GM12878 (cell line): ENCODE data around the gene WHRN. TPM values are rescaled to one million over a fixed set of nuclear protein-coding genes. Genes with fewer than 3 reads are reported as not detected.
A peak's percentile ranks its signal among the peaks of the same experiment; 100 is the strongest.

Experiments
- ATAC-seq: fragments of 200-7000 bp; cut with Tn5 transposase; 3 replicates; pipeline ENCODE4 v1.9.1; 2020; ENCODE audit warnings: mild to moderate bottlenecking, moderate library complexity
- BruUV-seq: library from RNA; stranded (reverse); fragments of 400-500 nt; replicated peaks from 2 replicates; lab custom pipeline; 2021; lab: Mats Ljungman, UMichigan
- CTCF ChIA-PET: fragments of 300-600 bp; sonication (Branson Sonifier 250); formaldehyde crosslinking; extraction: SDS; loops from one replicate; lab custom pipeline; 2021; ENCODE audit warnings: inconsistent platforms; lab: Yijun Ruan, JAX
- POLR2A ChIA-PET: fragments of 350-600 bp; formaldehyde crosslinking; extraction: SDS; loops from one replicate; lab custom pipeline; 2021; ENCODE audit warnings: inconsistent platforms; lab: Charles Lee
- RAD21 ChIA-PET: fragments of 300-600 bp; sonication (Branson Sonifier 250); formaldehyde crosslinking; loops from one replicate; lab custom pipeline; 2023; ENCODE audit warnings: antibody characterized with exemption; ENCODE audit not compliant: unreplicated experiment; lab: Charles Lee
- SMC1A ChIA-PET: fragments of 300-600 bp; sonication (Branson Sonifier 250); formaldehyde crosslinking; loops from one replicate; lab custom pipeline; 2023; ENCODE audit not compliant: unreplicated experiment, uncharacterized antibody; lab: Charles Lee
- DNase-seq: peaks from one replicate; pipeline ENCODE4 v3.0.0-alpha.2; 2011; ENCODE audit warnings: low read depth, low spot score
- FAIRE-seq: peaks from 3 replicates; lab custom pipeline; 2011; peaks lifted over from hg19 to GRCh38; lab: Jason Lieb, UNC
- H2AFZ ChIP-seq: 2 replicates; pipeline ENCODE4 v1.6.0; 2011; ENCODE audit warnings: low read depth, low read length, control low read depth; ENCODE audit not compliant: control insufficient read depth
- H3K27ac ChIP-seq: 2 replicates; pipeline ENCODE4 v1.5.1; 2011; ENCODE audit warnings: control low read depth; ENCODE audit not compliant: control insufficient read depth, insufficient read depth
- H3K27me3 ChIP-seq, 2 experiments: replicated peaks in 1 of 2; 2 replicates each; pipeline versions ENCODE4 v1.6.0 to v1.6.1; 2011; ENCODE audit warnings: low read length in 1 of 2; ENCODE audit not compliant: control insufficient read depth in 2 of 2, insufficient read depth in 2 of 2
- H3K36me3 ChIP-seq, 2 experiments: 2 replicates each; pipeline ENCODE4 v1.5.1; 2011; ENCODE audit warnings: low read length in 1 of 2; ENCODE audit not compliant: control insufficient read depth in 2 of 2, insufficient read depth in 2 of 2
- H3K4me1 ChIP-seq: 2 replicates; pipeline ENCODE4 v1.6.1; 2011; ENCODE audit warnings: mild to moderate bottlenecking, low read length, moderate library complexity, mixed read lengths; ENCODE audit not compliant: control insufficient read depth, insufficient read depth
- H3K4me2 ChIP-seq: 2 replicates; pipeline ENCODE4 v1.6.0; 2011; ENCODE audit warnings: control low read depth; ENCODE audit not compliant: control insufficient read depth, insufficient read depth
- H3K4me3 ChIP-seq: fragments of 200-600 bp; sonication (generic); 2 replicates; pipeline ENCODE4 v1.5.1; 2016
- H3K79me2 ChIP-seq: 2 replicates; pipeline ENCODE4 v1.6.0; 2011; ENCODE audit warnings: low read length; ENCODE audit not compliant: control insufficient read depth, insufficient read depth
- H3K9ac ChIP-seq: 2 replicates; pipeline ENCODE4 v1.8.0; 2011; ENCODE audit warnings: low read length, control low read depth, mixed read lengths; ENCODE audit not compliant: control insufficient read depth, insufficient read depth
- H3K9me3 ChIP-seq: replicated peaks from 3 replicates; pipeline ENCODE4 v1.5.1; 2011; ENCODE audit warnings: mild to moderate bottlenecking, low read length; ENCODE audit not compliant: control insufficient read depth, insufficient read depth
- H4K20me1 ChIP-seq: 2 replicates; pipeline ENCODE4 v1.6.0; 2011; ENCODE audit not compliant: control insufficient read depth, insufficient read depth
- CHD4 ChIP-seq: fragments of 200-600 bp; sonication (generic); IDR thresholded peaks from 2 replicates; pipeline ENCODE4 v1.6.1; 2016; ENCODE audit warnings: mild to moderate bottlenecking
- LARP7 ChIP-seq: fragments of 450-650 bp; IDR thresholded peaks from 2 replicates; pipeline ENCODE4 v1.6.1; 2017; ENCODE audit warnings: mild to moderate bottlenecking
- RBBP5 ChIP-seq: fragments of 200-600 bp; sonication (generic); conservative IDR thresholded peaks from 2 replicates; pipeline ENCODE4 v1.6.1; 2016
- STAT1 ChIP-seq: fragments of 450-650 bp; conservative IDR thresholded peaks from 2 replicates; pipeline ENCODE4 v1.6.1; 2014; ENCODE audit warnings: antibody characterized with exemption, mild to moderate bottlenecking
- WGBS: methylation state at CpG from one replicate; pipeline ENCODE4 v1.1.6; 2016; ENCODE audit warnings: low lambda C conversion rate; ENCODE audit not compliant: insufficient replicate concordance, insufficient coverage; ENCODE audit errors: missing lambda C conversion rate; 5-methylcytosine and 5-hydroxymethylcytosine counted together
- in situ Hi-C: fragments of 300-500 bp; cut with MboI; formaldehyde crosslinking; loops from 9 replicates; pipeline ENCODE4 v1.14.3; 2018; ENCODE audit warnings: mixed read lengths
- intact Hi-C: fragments of 100-400 bp; cut with micrococcal nuclease; formaldehyde crosslinking; loops from one replicate; pipeline ENCODE4 v1.14.2; 2022; ENCODE audit not compliant: unreplicated experiment
- polyA plus RNA-seq, 11 experiments: library from polyadenylated mRNA; depleted of rRNA in 4 of 11; unstranded in 6 of 11; stranded (reverse) in 5 of 11; fragments of >200 nt; fragmentation: Nextera tagmentation in 4 of 11; fragmentation: Illumina TruSeq in 1 of 11; extraction: Ambion mirVana in 4 of 11; extraction: Trizol in 1 of 11; gene quantifications; 1 replicate in 1 of 11; 2 replicates in 10 of 11; pipeline versions ENCODE4 v1.2.1 to v1.2.3, GENCODE V29; 2011 to 2016; ENCODE audit warnings: inconsistent platforms in 2 of 11, missing spikeins in 2 of 11, low read depth in 1 of 11
- total RNA-seq, 4 experiments: library from RNA; depleted of rRNA in 3 of 4; stranded (reverse); fragments of >200 nt in 3 of 4; fragmentation: Illumina TruSeq in 1 of 4; extraction: Trizol in 1 of 4; gene quantifications; 2 replicates each; pipeline versions ENCODE4 v1.2.1 to v1.2.3, GENCODE V29; 2013 to 2021
- TF ChIP-seq, protein P1 (sequence below): fragments of 450-650 bp; conservative IDR thresholded peaks from 2 replicates; pipeline ENCODE4 v1.6.1; 2017; ENCODE audit warnings: mild to moderate bottlenecking, moderate library complexity
- TF ChIP-seq, protein P2 (sequence below): fragments of 450-650 bp; IDR thresholded peaks from 2 replicates; pipeline ENCODE4 v1.6.1; 2016; ENCODE audit warnings: mild to moderate bottlenecking, moderate library complexity, borderline replicate concordance
- TF ChIP-seq, protein P3 (sequence below), 3 experiments: IDR thresholded peaks in 2 of 3; conservative IDR thresholded peaks in 1 of 3; 2 replicates each; pipeline ENCODE4 v1.5.1; 2011; ENCODE audit warnings: low read depth in 3 of 3, low read length in 3 of 3, mild to moderate bottlenecking in 3 of 3, control low read depth in 2 of 3, moderate library complexity in 2 of 3, inconsistent platforms in 1 of 3, mixed read lengths in 1 of 3; ENCODE audit not compliant: control insufficient read depth in 2 of 3, insufficient read depth in 1 of 3; ENCODE audit errors: extremely low read depth in 1 of 3

WHRN gene
- total and polyA plus RNA-seq, 10 of the 15 experiments (the other 5 are each of a cell fraction or from before 2014, with no cell fraction given) = 0.04 to 18.2 (median 0.68) TPM; not detected in 1

DNA sequence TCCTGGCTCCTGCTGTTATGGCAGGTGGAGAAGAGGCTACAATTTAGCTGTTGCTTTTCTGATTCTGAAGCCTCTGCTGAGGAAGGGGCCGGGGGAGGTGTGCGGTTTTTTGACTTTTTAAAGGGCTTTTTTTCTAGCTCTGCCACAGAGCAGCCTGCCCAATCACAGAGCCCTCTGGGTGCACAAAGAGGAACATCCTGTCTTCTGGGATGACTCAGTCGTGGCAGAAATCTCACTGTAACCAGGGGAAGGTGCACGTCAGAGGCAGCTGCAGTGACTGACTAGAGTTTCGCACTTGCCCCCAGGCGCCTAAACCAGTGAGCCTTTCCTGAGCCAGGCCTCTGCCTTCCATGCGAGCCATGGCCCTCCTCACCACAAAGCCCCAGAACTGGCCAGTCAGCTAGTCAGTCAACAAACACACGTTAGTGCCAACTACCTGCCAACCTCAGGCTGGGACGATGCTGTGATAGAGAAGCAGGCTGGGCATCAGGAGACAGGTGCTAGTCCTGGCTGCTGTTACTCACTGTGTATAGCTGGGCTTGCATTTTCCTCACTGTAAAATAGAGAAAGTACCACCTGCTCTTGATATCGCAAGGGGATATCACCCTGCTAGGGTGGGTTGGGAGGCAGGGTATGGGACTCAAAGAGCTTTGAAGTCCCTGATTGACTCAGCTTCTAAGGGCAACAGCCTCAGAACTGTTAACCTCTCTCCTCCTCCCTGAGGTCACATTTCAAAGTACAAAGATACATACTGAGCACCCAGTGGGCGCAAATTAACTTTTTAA is 119.7 kb downstream of the WHRN start (continued):
- TF ChIP-seq, protein P1, sequence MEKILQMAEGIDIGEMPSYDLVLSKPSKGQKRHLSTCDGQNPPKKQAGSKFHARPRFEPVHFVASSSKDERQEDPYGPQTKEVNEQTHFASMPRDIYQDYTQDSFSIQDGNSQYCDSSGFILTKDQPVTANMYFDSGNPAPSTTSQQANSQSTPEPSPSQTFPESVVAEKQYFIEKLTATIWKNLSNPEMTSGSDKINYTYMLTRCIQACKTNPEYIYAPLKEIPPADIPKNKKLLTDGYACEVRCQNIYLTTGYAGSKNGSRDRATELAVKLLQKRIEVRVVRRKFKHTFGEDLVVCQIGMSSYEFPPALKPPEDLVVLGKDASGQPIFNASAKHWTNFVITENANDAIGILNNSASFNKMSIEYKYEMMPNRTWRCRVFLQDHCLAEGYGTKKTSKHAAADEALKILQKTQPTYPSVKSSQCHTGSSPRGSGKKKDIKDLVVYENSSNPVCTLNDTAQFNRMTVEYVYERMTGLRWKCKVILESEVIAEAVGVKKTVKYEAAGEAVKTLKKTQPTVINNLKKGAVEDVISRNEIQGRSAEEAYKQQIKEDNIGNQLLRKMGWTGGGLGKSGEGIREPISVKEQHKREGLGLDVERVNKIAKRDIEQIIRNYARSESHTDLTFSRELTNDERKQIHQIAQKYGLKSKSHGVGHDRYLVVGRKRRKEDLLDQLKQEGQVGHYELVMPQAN = peak; percentile 81
- TF ChIP-seq RBBP5 = no peak
- TF ChIP-seq, all 136 proteins: peak for 63

DNA sequence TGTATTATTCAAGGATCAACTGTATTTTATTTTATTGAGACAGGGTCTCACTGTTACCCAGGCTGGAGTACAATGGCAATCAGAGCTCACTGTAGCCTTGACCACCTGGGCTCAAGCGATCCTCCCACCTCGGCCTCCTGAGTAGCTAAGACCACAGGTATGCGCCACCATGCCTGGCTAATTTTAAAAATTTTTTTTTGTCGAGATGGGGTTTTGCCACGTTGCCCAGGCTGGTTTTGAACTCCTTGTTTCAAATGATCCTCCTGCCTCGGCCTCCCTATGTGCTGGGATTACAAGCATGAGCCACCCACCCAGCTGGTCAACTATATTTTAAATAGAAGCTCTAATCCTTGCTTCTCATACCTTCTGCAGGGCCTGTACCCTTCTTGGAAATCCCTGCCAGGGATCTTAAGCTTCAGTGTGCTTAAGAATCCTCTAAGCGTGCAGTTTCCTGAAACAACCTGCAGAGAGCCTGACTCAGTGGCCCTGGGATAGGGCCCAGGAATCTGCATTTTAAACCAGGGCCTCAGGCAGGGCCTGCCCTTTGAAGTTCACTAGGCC is 120.4 kb downstream of the WHRN start:
- Histone ChIP-seq H3K36me3 (peaks cover 5 to 10% of the 10 kb centered on the region in 2 experiments), H3K9me3 (no peaks in the 10 kb centered on the region), H3K9ac (peak overlapping the region; percentile 99), H3K27me3 (no peaks in the 10 kb centered on the region), H3K27ac (peak overlapping the region; percentile 100), H4K20me1 (no peaks in the 10 kb centered on the region), H3K4me3 (peak overlapping the region; percentile 93), H2AFZ (no peak overlapping the region), H3K4me2 (peak overlapping the region; percentile 100), H3K79me2 (peaks cover 95% of the 10 kb centered on the region), H3K4me1 (peaks cover 59% of the 10 kb centered on the region)
- DNase-seq = no peak
- ChIA-PET SMC1A (interaction anchor here (0.9 to 12.8 kb wide), 14 partner anchors 10 to 268 kb away, joined by 3 to 327 read pairs (median 4); partner anchors contain the start of gene TMEM268), RAD21 (interaction anchor here (1.2 to 13.0 kb wide), 18 partner anchors 10 to 268 kb away, joined by 3 to 251 read pairs (median 6); partner anchors contain the start of gene WHRN), POLR2A (interaction anchor here (0.6 to 13.2 kb wide), 18 partner anchors 8 to 867 kb away, joined by 3 to 312 read pairs (median 6); partner anchors contain the start of genes TMEM268 and WHRN), CTCF (interaction anchor here (0.9 to 10.2 kb wide), 12 partner anchors 12 to 227 kb away, joined by 3 to 122 read pairs (median 8); partner anchors contain the start of gene TMEM268)
- intact Hi-C loops = loop anchor here (1.0 to 10.0 kb wide), 5 partner anchors 12 to 1110 kb away; partner anchors contain the start of genes CDC26, PRPF4 and TMEM268
- TSS peak; percentile 54 for BruUV-seq
- TF ChIP-seq, protein P2, sequence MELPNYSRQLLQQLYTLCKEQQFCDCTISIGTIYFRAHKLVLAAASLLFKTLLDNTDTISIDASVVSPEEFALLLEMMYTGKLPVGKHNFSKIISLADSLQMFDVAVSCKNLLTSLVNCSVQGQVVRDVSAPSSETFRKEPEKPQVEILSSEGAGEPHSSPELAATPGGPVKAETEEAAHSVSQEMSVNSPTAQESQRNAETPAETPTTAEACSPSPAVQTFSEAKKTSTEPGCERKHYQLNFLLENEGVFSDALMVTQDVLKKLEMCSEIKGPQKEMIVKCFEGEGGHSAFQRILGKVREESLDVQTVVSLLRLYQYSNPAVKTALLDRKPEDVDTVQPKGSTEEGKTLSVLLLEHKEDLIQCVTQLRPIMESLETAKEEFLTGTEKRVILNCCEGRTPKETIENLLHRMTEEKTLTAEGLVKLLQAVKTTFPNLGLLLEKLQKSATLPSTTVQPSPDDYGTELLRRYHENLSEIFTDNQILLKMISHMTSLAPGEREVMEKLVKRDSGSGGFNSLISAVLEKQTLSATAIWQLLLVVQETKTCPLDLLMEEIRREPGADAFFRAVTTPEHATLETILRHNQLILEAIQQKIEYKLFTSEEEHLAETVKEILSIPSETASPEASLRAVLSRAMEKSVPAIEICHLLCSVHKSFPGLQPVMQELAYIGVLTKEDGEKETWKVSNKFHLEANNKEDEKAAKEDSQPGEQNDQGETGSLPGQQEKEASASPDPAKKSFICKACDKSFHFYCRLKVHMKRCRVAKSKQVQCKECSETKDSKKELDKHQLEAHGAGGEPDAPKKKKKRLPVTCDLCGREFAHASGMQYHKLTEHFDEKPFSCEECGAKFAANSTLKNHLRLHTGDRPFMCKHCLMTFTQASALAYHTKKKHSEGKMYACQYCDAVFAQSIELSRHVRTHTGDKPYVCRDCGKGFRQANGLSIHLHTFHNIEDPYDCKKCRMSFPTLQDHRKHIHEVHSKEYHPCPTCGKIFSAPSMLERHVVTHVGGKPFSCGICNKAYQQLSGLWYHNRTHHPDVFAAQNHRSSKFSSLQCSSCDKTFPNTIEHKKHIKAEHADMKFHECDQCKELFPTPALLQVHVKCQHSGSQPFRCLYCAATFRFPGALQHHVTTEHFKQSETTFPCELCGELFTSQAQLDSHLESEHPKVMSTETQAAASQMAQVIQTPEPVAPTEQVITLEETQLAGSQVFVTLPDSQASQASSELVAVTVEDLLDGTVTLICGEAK = peak; percentile 38; the same call in 1 of the 2 replicates
- TF ChIP-seq, protein P3, sequence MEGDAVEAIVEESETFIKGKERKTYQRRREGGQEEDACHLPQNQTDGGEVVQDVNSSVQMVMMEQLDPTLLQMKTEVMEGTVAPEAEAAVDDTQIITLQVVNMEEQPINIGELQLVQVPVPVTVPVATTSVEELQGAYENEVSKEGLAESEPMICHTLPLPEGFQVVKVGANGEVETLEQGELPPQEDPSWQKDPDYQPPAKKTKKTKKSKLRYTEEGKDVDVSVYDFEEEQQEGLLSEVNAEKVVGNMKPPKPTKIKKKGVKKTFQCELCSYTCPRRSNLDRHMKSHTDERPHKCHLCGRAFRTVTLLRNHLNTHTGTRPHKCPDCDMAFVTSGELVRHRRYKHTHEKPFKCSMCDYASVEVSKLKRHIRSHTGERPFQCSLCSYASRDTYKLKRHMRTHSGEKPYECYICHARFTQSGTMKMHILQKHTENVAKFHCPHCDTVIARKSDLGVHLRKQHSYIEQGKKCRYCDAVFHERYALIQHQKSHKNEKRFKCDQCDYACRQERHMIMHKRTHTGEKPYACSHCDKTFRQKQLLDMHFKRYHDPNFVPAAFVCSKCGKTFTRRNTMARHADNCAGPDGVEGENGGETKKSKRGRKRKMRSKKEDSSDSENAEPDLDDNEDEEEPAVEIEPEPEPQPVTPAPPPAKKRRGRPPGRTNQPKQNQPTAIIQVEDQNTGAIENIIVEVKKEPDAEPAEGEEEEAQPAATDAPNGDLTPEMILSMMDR (IDR thresholded peaks at IDR 0.05 in 2 of 3, conservative IDR thresholded peaks at IDR 0.05 in 1 of 3; ENCODE audit: control insufficient read depth in 2 of 3, extremely low read depth in 1 of 3, insufficient read depth in 1 of 3, low read depth in 3 of 3, low read length in 3 of 3) = no peak
- no peak for TF ChIP-seq CHD4
- 0 out of 2 replicates have a peak, but pooled peaks have one; percentile 49 for TF ChIP-seq LARP7
- TF ChIP-seq STAT1 = peak; percentile 59; the same call in 1 of the 2 replicates
- ATAC-seq = no peak
- WGBS = 2% methylated on average over 7 of the region's 7 CpGs
- in situ Hi-C loops = loop anchor here (5.0 kb wide), 1 partner anchor 227 kb away; the partner anchor contains the start of gene TMEM268
- no peak for FAIRE-seq
